ENCODE results near the gene PTPRQ.
"Not testable (repeated sequence)": the region's sequence is repeated elsewhere in the genome, so short reads cannot be mapped to it uniquely, and the experiment has no call there.

Gene PTPRQ

DNA sequence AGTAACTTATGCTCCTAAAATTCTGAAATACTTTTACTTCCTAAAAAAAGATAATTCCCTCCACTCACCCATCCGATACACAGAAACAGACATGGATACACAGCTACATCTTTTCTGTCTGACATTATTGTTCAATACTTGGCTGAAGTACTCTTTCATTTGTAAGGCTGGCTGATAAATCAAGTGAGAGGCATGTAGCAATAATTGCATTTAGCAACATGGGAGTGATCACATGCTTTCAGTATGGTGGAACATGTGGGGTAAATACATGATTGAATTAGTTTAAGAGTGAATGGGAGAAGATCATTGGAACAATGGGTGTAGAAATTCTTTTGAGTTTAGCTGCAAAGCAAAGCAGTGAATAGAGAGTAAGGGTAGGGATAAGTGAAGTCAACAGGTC lies 25.6 kb downstream of the PTPRQ start:
- in situ Hi-C loops (cut with MboI; ENCODE audit: low sequenced_read_pairs): no loop called here

DNA sequence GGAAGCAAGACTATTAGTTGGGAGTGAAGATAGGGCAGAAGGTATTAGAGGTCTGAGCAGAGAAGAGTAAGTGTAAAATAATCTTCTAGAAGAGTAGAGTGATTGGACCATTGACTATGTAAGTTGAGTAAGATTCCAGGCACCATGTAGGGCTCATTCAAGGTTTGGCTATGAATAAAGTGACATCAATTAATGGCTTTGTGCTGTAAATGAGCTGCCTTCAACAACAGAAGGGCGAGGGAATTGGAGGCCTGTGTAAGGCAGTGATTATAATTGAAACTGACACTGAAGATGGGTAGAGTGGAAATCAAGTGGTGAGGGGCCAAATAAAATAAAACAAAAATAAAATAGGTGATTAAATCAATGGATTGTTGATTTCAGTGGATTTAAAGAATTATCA lies 26.4 kb downstream of the PTPRQ start:
- in situ Hi-C loops (cut with MboI; ENCODE audit: low sequenced_read_pairs): no loop called here

DNA sequence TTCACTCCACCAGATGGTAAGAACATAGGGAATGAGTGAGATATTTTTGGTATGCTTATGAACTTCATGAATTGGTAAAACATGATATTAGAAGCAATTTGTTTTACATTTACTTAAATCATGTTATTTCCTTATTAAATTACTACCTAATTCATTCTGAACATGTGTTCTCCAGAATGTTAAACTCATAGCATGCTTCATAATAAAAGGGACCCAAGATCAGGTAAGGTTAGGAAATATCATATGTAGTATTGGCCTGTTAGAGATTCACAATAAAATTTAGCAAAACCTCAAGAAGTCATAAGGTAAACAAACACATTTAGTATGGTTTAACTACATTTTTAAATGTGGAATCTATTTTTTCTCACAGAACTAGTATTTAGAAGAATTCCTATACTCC lies 28.2 kb downstream of the PTPRQ start:
- in situ Hi-C loops (cut with MboI; ENCODE audit: low sequenced_read_pairs): no loop called here

DNA sequence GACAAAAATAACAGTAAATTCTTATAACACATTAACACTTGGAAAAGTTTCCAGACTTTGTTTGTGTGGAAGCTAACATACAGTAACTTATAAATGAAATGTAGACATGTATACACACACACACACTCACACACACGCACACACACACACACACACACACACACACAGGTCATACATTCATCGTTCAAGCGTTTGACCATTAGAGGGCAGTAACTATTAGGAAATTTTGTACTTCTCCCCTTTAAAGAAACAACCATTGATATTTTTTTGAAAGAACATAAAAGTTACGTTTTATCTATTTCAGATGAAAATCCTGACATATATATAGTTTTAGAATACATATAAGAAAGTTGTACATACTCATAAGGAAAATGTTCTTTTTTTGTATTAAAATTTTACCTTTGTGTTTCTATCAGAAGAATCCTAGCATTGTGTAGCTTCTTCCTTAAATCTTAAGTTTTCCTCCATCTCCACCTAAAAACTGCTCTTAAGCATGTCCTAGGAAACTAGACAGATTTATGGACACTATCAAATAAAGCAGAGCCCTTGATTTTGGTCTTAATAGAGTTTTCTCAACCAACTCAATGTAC lies 29.0 kb downstream of the PTPRQ start:
- in situ Hi-C loops (cut with MboI; ENCODE audit: low sequenced_read_pairs): no loop called here

DNA sequence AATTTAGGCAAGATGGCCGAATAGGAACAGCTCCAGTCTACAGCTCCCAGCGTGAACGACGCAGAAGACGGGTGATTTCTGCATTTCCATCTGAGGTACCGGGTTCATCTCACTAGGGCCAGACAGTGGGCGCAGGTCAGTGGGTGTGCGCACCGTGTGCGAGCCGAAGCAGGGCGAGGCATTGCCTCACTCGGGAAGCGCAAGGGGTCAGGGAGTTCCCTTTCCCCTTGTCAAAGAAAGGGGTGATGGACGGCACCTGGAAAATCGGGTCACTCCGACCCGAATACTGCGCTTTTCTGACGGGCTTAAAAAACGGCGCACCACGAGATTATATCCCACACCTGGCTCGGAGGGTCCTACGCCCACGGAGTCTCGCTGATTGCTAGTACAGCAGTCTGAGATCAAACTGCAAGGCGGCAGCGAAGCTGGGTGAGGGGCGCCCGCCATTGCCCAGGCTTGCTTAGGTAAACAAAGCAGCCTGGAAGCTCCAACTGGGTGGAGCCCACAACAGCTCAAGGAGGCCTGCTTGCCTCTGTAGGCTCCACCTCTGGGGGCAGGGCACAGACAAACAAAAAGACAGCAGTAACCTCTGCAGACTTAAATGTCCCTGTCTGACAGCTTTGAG lies 33.6 kb downstream of the PTPRQ start:
- in situ Hi-C loops (cut with MboI; ENCODE audit: low sequenced_read_pairs): not testable (repeated sequence)

DNA sequence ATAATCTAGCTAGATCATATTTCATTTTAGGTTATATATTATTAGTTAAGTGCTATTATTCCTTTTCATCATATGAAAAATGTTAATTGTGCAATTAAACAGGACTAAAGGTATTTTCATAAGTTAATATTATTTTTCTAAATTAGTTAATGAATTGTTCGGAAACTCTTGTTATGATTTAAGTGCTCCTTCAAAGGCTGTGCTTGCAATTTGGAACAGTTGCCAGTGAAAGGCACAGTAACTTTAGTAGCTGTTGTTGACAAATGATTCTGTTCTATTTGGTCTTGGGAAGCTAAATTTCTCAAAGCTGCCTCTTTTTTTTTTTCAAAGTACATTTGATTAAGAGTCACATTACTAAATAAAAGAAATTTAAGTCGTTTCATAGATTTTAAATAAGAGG lies 40.7 kb downstream of the PTPRQ start:
- in situ Hi-C loops (cut with MboI; ENCODE audit: low sequenced_read_pairs): no loop called here

DNA sequence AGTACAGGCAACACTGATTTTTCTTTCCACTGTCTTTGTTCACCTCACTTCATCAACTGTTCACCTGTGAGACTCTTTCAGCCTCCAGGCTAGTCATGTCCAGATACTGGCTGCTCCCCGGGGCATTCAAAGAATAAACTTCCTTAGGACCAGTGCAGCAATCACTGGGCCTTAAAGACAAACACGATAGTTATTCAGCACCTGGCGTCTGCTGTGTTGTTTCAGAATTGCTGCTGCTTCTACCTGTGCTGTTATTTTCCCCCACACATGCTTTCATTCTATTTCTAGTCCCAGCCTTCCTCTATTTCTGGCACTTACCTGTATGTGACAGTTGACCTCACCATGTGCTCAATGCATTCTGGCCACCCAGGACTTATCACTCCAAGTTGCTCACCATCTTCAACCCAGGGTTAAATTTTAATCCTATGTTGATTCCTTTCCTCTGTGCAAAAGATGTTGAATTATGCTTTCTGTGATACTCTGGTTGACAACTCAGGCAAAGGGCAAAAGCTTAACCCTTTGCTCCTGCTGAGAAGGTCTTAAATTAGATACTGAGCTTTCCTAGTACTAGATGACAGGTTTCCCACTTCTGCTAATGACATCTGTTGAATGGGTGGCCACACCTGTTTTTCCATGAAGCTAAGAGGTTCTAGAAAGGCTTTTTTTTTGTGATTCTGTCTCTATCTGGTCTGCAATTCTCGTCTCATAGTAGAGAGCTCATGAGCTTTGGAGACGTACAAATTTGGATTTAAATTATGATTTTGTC lies 41.4 kb downstream of the PTPRQ start:
- in situ Hi-C loops (cut with MboI; ENCODE audit: low sequenced_read_pairs): no loop called here

DNA sequence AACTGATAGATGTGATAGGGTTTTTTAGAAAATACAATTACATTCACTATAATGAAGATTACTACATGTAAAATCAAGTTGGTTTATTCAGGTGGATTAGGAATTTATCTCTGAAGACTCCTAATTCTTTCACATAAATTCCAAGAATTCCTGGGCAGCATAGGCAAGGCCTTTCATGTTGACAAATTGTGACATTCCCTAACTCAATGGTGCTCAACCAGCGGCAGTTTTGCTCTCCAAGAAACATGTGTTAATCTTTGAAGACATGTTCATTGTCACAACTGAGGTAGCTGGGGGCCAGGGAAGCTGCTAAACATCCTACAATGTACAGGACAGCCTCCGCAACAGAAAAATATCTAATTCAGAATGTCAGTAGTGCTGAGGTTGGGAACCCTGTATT lies 46.3 kb downstream of the PTPRQ start:
- in situ Hi-C loops (cut with MboI; ENCODE audit: low sequenced_read_pairs): no loop called here

DNA sequence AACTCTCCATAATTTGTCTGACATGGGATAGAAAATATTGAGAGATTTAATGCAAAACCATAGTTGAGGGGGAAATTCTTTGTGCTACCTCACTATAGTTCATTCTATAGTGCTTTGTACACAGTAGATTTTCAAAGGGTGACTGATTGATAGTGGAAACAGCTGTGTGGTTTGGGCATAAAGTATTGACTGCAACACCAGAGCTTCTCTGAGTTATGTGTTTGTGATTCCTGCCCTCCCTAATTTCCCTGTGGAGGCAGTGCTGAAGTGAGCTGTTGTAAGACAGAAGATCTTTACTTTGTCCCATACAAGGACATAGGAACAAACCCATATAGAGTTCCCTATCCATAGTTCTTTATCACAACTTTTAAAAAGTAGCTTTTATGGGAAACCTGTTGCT lies 47.1 kb downstream of the PTPRQ start:
- in situ Hi-C loops (cut with MboI; ENCODE audit: low sequenced_read_pairs): no loop called here

DNA sequence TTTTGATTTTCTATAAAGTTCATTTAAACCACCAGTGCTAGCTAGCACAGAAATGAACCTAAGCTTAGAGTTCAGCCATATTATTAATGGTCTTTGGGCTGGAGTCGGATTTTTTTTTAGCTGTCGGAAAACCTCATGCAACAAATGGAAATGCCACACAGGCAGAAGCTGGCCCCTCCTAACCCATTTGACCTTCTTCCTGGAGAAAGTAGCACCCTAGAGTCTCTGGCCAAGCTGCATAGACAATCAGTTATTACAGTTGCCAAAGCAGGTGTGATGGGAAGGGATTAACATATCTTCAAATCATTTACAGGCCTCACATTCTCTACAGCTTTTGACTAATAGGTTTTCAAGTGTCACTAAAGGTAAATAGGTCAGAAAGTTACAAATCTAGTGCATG lies 49.4 kb downstream of the PTPRQ start:
- in situ Hi-C loops (cut with MboI; ENCODE audit: low sequenced_read_pairs): no loop called here

DNA sequence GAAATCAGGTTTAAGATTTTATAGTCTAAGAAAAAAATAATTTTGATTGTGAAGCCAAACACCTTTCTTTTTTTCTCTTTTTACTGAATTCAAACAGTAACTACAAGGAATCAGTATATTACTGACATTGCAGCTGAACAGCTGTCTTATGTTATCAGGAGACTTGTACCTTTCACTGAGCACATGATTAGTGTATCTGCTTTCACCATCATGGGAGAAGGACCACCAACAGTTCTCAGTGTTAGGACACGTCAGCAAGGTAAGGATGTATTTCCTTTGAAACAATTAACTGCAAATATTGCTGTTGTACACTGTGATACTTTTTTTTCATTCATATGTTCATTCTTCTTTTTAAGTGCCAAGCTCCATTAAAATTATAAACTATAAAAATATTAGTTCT lies 50.8 kb downstream of the PTPRQ start:
- in situ Hi-C loops (cut with MboI; ENCODE audit: low sequenced_read_pairs): no loop called here

DNA sequence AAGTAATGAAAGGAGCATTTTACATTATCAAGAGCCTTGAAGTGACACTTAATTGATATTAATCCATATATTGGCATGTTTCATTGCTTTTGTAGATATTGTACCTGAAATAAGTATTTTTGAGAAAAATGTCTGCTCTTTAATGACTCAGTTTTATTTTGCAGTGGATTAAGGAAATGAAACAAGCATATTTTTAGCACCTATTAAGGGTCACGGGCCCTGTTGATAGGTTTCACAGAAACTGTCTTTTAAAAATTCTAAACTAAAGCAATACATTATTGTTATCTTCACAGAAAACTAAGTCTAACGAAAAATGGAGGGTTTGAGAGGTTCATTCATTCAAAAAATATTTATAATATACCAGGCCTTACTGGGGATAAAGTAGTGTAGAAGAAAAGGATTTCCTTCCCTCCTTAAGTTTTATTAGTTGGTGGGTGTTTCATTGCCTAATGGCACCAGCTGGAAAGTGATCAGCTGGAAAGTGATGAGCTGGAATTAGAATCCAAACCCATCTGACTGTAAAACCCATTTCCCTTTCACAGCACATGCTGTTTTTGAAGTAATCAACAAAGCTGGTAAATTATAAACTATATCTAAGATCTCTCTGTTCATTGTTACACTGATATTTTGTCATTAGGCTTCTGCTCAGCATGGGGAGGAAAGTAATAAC lies 54.2 kb downstream of the PTPRQ start:
- in situ Hi-C loops (cut with MboI; ENCODE audit: low sequenced_read_pairs): no loop called here

DNA sequence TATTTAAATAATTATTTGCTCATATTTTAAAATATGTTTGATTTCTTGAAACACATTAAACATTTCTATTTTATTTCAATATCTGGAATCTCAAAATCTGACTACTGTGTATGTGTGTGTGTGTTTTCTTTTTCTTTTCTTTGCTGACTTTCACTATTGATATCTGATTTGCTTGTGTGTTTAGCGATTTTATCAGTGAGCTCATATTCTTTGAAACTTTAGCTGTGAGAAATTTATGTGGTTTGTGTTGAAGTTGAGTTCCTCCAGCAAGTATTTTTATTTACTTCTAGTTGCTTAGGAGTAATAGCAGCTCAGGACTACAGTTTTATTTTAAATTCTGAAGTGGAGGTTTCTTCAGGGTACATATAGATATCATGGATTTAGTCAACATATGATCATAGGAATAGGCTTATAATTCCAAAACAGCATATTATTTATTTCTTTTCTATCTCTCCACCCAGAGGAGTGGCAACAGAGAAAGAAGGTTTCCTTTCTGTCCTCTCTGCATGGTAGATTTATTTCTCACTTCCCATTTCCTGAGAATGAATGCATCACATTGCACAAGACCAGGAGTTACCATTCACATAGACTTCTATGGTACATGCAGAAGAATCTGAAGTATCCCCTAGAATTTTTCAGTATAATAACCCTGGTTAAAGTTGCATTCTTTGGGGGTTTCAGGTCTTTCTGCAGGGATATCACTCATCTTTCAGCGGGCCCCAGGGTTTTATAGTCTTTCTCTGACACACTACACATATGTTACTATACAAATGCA lies 60.5 kb downstream of the PTPRQ start:
- in situ Hi-C loops (cut with MboI; ENCODE audit: low sequenced_read_pairs): no loop called here

DNA sequence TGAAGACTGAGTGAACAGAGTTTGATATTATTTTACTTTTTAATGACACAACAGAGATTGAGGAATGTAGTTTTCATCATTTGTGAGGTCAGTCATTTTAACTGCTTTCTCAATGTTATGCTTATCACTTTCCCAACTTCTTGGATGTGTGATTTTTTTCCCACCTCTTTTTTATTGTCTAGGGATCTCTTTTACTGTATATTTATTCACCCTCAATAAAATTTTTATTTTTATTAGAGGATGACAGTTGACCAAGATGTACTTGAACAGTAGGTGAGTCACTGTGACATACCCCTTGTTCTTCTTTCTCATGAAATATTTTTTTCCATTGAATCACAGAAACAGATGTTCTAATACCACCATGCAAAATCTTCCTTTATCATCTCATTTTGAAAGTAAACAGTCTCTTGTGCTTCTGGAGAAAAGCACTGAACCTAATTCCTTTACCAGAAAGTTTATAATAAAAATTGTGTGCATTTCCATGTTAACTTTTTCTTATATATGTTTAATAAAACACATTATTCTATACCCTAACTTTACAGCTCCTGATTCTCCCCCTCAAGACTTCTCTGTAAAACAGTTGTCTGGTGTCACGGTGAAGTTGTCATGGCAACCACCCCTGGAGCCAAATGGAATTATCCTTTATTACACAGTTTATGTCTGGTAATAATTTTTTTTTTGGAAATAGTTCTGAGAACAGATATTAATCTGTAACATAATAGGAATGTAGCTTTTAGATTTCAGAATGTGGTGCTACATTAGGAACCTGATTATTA lies 65.9 kb downstream of the PTPRQ start:
- in situ Hi-C loops (cut with MboI; ENCODE audit: low sequenced_read_pairs): no loop called here

DNA sequence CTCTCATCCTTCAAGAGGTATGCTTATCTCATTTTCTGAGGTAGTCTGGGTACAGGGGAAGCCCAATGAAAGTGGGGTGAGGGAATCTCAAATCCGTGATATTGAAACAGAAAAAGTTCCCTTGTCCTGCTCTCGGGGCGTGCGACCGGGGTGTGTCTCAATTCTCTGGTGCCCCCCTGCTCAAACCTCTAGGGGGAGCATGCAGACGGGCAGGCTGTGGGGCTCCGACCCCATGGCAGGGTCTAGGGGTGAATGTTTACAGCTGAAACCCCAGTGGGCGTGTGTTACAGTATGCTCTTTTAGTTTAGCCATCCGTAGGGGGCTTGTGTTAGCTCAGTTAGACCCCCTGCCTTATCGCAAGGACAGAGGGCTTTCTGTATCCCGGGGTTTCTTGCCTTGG lies 68.7 kb downstream of the PTPRQ start:
- in situ Hi-C loops (cut with MboI; ENCODE audit: low sequenced_read_pairs): no loop called here

DNA sequence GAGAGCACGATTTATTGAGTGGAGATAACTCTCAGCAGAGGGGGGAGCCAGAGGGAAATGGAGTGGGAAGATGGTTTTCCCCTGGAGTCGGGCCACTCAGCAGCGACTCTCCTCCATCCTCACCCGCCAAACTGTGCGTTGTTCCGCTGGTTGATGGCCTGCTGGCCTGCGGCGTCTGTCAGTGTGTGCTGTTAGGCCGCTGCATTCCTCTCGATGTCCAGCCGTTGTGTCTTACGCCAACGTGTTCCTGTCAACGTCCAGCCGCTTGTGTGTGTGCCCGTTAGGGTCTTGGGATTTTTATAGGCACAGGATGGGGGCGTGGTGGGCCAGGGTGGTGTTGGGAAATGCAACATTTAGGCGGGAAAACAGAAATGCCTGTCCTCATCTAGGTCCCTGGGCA lies 69.2 kb downstream of the PTPRQ start:
- in situ Hi-C loops (cut with MboI; ENCODE audit: low sequenced_read_pairs): no loop called here

DNA sequence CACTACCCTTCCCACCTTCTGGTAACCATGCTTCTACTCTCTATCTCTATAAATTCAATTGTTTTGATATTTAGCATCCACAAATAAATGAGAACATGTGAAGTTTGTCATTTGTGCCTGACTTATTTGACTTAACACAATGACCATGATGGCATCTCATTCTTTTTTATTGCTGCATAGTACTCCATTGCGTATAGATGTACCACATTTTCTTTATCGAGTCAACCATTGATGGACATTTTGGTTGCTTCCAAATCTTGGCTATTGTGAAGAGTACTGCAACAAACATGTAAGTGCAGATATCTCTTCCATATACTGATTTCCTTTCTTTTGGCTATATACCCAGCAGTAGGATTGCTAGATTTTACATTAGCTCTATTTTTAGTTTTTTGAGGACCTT lies 73.6 kb downstream of the PTPRQ start:
- in situ Hi-C loops (cut with MboI; ENCODE audit: low sequenced_read_pairs): no loop called here

DNA sequence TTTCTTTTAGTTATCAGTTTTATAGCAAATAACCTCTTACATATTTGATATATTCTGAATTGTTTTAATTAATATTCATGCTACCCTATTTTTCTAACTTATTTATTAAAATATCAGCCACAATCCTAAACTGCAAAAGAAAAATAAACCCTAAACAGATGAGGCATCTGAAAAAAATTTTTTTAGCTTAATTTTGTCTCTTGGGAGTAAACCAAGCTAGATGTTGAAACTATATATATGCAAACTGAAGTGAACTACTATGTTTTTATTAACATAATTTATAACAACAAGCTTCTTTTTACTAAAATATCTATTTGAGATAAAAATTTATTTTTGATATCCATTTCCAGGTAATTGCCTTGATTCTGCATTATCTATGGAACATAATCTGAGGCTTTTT lies 87.6 kb downstream of the PTPRQ start:
- in situ Hi-C loops (cut with MboI; ENCODE audit: low sequenced_read_pairs): no loop called here

DNA sequence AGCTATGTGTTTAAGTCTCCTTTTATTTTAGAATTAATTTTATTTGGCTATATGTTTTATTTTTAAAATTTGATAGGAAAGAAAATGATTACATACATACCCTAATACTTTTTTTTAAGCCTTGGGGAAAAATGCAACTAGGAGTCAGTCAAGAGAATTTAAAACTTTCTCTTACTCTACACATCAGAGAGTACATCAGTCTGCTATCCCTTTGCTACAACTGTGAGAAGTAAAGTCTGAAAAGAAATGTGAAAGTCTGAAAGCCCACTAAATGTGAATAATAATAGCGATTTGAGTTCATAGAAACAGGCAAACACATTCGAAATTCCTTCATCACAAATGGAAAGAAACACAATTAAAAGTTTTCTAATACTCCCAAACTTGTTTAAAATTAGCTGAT lies 95.0 kb downstream of the PTPRQ start:
- in situ Hi-C loops (cut with MboI; ENCODE audit: low sequenced_read_pairs): no loop called here

DNA sequence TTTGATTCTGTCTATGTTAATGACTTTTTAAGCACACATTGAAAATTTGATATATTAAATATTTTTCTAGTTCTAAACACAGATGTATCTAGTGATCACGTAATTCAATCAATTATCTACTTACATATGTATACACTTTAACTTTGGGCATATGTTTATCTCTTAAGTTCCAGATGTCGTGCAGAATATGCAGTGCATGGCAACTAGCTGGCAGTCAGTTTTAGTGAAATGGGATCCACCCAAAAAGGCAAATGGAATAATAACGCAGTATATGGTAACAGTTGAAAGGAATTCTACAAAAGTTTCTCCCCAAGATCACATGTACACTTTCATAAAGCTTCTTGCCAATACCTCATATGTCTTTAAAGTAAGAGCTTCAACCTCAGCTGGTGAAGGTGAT lies 105.3 kb downstream of the PTPRQ start:
- in situ Hi-C loops (cut with MboI; ENCODE audit: low sequenced_read_pairs): no loop called here
